Ishikawa (cell line): ENCODE results near the gene SPINK8.

Source experiments
- EGR1 ChIP-seq: IDR thresholded peaks from 2 replicates; pipeline ENCODE4 v1.6.1; 2012
- EP300 ChIP-seq: IDR thresholded peaks from 2 replicates; pipeline ENCODE4 v1.6.1; 2012; ENCODE audit warnings: borderline replicate concordance
- FOXM1 ChIP-seq: IDR thresholded peaks from 2 replicates; pipeline ENCODE4 v1.6.1; 2012; ENCODE audit warnings: low read depth, borderline replicate concordance
- REST ChIP-seq: IDR thresholded peaks from 2 replicates; pipeline ENCODE4 v1.6.1; 2012; ENCODE audit warnings: low read depth, mild to moderate bottlenecking
- TAF1 ChIP-seq: IDR thresholded peaks from 2 replicates; pipeline ENCODE4 v1.6.1; 2012; ENCODE audit warnings: low read depth, mild to moderate bottlenecking
- TCF12 ChIP-seq: IDR thresholded peaks from 2 replicates; pipeline ENCODE4 v1.6.1; 2012; ENCODE audit warnings: low read depth
- TEAD4 ChIP-seq: IDR thresholded peaks from 2 replicates; pipeline ENCODE4 v1.6.1; 2012
- YY1 ChIP-seq: IDR thresholded peaks from 2 replicates; pipeline ENCODE4 v1.6.1; 2012; ENCODE audit warnings: low read depth

- TF ChIP-seq YY1 (no peak), TCF12 (no peak), TEAD4 (no peak), FOXM1 (no peak), TAF1 (no peak), EP300 (no peak), EGR1 (no peak), REST (no peak)
Observed at GRCh38 chr3:48306860-48307530, 26.5 kb downstream of the SPINK8 start.
